HepG2 (cell line): ENCODE results near the gene FLAD1. TPM values are rescaled to one million over a fixed set of nuclear protein-coding genes. Genes with fewer than 3 reads are reported as not detected.
A peak's percentile ranks its signal among the peaks of the same experiment; 100 is the strongest.

Experiments used
- CBX1 ChIP-seq: IDR thresholded peaks from one replicate; pipeline ENCODE4 v1.6.1; 2016; ENCODE audit warnings: antibody characterized with exemption, low read depth
- KDM5B ChIP-seq: sonication (generic); formaldehyde crosslinking; IDR thresholded peaks from 2 replicates; pipeline ENCODE4 v1.4.0; 2020; ENCODE audit warnings: missing genetic modification reagents, mild to moderate bottlenecking, borderline replicate concordance
- MTA3 ChIP-seq: sonication (generic); formaldehyde crosslinking; IDR thresholded peaks from 2 replicates; pipeline ENCODE4 v1.4.0; 2020; ENCODE audit warnings: missing genetic modification reagents
- NR3C1 ChIP-seq: sonication (generic); formaldehyde crosslinking; IDR thresholded peaks from 2 replicates; pipeline ENCODE4 v1.4.0; 2020; ENCODE audit warnings: missing genetic modification reagents
- ZBTB7B ChIP-seq: sonication (generic); formaldehyde crosslinking; IDR thresholded peaks from 2 replicates; pipeline ENCODE4 v1.4.0; 2020; ENCODE audit warnings: missing genetic modification reagents
- ZNF251 ChIP-seq: sonication (generic); formaldehyde crosslinking; IDR thresholded peaks from 2 replicates; pipeline ENCODE4 v1.9.0; 2021; ENCODE audit warnings: mild to moderate bottlenecking, missing genetic modification reagents
- ZNF263 ChIP-seq: sonication (generic); formaldehyde crosslinking; IDR thresholded peaks from 2 replicates; pipeline ENCODE4 v1.4.0; 2020; ENCODE audit warnings: missing genetic modification reagents
- ZNF446 ChIP-seq: sonication (generic); formaldehyde crosslinking; IDR thresholded peaks from 2 replicates; pipeline ENCODE4 v1.5.0; 2020; ENCODE audit warnings: mild to moderate bottlenecking, missing genetic modification reagents
- ZNF557 ChIP-seq: sonication (generic); formaldehyde crosslinking; IDR thresholded peaks from 2 replicates; pipeline ENCODE4 v1.4.0; 2020; ENCODE audit warnings: missing genetic modification reagents
- ZNF776 ChIP-seq: sonication (generic); formaldehyde crosslinking; IDR thresholded peaks from 2 replicates; pipeline ENCODE4 v1.4.0; 2020; ENCODE audit warnings: mild to moderate bottlenecking, missing genetic modification reagents
- polyA plus RNA-seq, 8 experiments: library from polyadenylated mRNA; depleted of rRNA in 3 of 8; stranded (reverse) in 7 of 8; unstranded in 1 of 8; fragments of >200 nt; fragmentation: Illumina TruSeq in 4 of 8; extraction: Trizol in 4 of 8; gene quantifications; 2 replicates each; pipeline versions ENCODE4 v1.2.1 to v1.2.3, GENCODE V29; 2011 to 2016; ENCODE audit warnings: low read depth in 4 of 8, missing spikeins in 1 of 8, mixed read lengths in 1 of 8; ENCODE audit not compliant: insufficient read depth in 1 of 8
- total RNA-seq, 5 experiments: library from RNA; depleted of rRNA; stranded (reverse); fragments of >200 nt; fragmentation: Illumina TruSeq; extraction: Trizol; gene quantifications; 2 replicates each; pipeline ENCODE4 v1.2.3, GENCODE V29; 2016; ENCODE audit warnings: low read depth in 1 of 5
- TF ChIP-seq, protein P1 (sequence below): sonication (generic); formaldehyde crosslinking; IDR thresholded peaks from 2 replicates; pipeline ENCODE4 v1.4.0; 2020; ENCODE audit warnings: mild to moderate bottlenecking, missing genetic modification reagents
- TF ChIP-seq, protein P2 (sequence below): sonication (generic); formaldehyde crosslinking; IDR thresholded peaks from 2 replicates; pipeline ENCODE4 v1.5.0; 2020; ENCODE audit warnings: mild to moderate bottlenecking, missing genetic modification reagents, borderline replicate concordance
- TF ChIP-seq, protein P3 (sequence below): sonication (generic); formaldehyde crosslinking; IDR thresholded peaks from 2 replicates; pipeline ENCODE4 v1.4.0; 2020; ENCODE audit warnings: missing genetic modification reagents, borderline replicate concordance

FLAD1 gene
- total and polyA plus RNA-seq, 2 of the 13 experiments (the other 11 are each of a cell fraction or from before 2014, with no cell fraction given) = 25.9 to 32.8 TPM

DNA sequence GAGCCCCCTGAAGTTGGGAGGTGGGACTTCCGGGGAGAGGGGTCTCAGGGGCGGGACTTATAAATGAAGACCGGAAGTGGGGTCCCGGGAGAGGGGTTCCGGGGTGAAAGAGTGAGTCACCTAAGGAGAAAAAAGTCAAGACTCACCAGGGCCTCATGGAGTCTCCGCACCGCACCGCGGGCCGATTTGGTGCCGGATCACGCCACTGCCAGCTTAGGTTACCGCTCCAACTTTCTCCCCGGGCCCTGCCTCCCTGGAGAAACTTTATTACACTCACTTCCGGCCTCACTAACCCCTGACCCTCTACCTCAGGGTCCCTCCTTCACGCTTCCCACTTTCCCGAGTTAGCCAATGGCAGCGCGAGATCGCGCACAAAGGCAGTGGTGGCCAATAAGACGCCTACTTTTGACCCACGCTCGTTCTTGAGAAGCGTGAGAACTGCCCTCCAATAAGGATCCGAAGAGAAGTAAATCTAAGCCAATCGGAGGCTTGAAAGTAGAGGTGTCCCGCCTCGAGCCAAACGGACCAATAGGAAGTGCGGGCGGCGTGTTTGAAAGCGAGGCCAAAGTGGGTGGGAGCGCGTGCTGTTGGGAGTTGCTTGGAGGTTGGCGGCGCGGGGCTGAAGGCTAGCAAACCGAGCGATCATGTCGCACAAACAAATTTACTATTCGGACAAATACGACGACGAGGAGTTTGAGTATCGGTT lies 8.9 kb upstream of the FLAD1 start, which contains the start of gene CKS1B (continued):
- TF ChIP-seq, protein P1, sequence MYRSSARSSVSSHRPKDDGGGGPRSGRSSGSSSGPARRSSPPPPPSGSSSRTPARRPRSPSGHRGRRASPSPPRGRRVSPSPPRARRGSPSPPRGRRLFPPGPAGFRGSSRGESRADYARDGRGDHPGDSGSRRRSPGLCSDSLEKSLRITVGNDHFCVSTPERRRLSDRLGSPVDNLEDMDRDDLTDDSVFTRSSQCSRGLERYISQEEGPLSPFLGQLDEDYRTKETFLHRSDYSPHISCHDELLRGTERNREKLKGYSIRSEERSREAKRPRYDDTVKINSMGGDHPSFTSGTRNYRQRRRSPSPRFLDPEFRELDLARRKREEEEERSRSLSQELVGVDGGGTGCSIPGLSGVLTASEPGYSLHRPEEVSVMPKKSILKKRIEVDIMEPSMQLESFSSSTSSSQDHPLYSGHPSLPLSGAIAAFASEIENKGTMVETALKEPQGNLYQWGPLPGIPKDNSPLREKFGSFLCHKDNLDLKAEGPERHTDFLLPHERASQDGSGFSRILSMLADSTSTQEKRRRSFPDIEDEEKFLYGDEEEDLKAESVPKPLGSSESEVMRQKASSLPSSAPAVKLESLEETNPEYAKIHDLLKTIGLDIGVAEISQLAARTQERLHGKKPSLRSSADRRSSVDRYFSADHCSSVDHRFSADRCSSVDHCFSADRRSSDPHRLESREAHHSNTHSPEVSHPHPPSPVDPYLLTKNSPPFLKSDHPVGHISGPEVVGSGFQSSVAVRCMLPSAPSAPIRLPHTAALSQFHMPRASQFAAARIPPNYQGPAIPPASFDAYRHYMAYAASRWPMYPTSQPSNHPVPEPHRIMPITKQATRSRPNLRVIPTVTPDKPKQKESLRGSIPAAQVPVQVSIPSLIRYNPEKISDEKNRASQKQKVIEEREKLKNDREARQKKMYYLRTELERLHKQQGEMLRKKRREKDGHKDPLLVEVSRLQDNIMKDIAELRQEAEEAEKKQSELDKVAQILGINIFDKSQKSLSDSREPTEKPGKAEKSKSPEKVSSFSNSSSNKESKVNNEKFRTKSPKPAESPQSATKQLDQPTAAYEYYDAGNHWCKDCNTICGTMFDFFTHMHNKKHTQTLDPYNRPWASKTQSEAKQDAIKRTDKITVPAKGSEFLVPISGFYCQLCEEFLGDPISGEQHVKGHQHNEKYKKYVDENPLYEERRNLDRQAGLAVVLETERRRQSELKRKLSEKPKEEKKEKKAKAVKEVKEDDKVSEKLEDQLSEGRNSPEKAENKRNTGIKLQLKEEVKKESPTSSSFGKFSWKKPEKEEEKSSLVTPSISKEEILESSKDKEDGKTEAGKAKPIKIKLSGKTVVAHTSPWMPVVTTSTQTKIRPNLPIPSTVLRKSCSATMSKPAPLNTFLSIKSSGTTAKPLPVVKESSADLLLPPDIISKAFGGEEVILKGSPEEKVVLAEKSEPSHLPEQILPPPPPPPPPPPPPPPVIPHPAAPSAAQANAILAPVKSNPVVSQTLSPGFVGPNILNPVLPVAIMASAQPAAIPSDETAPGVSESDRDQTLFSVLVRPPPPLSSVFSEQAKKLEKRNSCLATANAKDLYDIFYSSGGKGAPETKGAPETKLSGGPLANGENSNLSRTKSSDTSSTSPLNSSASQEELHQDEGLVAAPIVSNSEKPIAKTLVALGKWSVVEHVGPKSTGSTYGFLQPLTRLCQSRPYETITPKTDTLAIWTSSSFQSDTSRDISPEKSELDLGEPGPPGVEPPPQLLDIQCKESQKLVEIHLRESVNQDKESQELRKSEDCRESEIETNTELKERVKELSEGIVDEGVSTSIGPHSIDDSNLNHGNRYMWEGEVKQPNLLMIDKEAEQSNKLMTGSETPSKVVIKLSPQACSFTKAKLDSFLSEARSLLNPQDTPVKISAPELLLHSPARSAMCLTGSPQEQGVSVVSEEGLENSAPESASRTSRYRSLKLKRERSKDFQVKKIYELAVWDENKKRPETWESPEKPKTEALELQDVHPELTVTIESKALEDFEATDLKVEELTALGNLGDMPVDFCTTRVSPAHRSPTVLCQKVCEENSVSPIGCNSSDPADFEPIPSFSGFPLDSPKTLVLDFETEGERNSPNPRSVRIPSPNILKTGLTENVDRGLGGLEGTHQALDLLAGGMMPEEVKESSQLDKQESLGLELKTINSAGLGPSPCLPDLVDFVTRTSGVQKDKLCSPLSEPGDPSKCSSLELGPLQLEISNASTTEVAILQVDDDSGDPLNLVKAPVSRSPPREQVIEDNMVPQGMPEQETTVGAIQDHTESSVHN (CRISPR knock-in tag) = 0 out of 2 replicates have a peak, but pooled peaks have one; percentile 60
- no peak for TF ChIP-seq NR3C1 (CRISPR knock-in tag)
- no peak for TF ChIP-seq ZNF557 (CRISPR knock-in tag)
- no peak for TF ChIP-seq ZNF251 (CRISPR knock-in tag)
- TF ChIP-seq ZNF776 (CRISPR knock-in tag) = no peak; the same call in 1 of the 2 replicates
- TF ChIP-seq ZBTB7B (CRISPR knock-in tag) = peak; percentile 49
- TF ChIP-seq ZNF446 (CRISPR knock-in tag) = no peak
- TF ChIP-seq KDM5B (CRISPR knock-in tag) = peak; percentile 84; the same call in 1 of the 2 replicates
- no peak for TF ChIP-seq MTA3
- peak; percentile 20 for TF ChIP-seq CBX1
- TF ChIP-seq, protein P2, sequence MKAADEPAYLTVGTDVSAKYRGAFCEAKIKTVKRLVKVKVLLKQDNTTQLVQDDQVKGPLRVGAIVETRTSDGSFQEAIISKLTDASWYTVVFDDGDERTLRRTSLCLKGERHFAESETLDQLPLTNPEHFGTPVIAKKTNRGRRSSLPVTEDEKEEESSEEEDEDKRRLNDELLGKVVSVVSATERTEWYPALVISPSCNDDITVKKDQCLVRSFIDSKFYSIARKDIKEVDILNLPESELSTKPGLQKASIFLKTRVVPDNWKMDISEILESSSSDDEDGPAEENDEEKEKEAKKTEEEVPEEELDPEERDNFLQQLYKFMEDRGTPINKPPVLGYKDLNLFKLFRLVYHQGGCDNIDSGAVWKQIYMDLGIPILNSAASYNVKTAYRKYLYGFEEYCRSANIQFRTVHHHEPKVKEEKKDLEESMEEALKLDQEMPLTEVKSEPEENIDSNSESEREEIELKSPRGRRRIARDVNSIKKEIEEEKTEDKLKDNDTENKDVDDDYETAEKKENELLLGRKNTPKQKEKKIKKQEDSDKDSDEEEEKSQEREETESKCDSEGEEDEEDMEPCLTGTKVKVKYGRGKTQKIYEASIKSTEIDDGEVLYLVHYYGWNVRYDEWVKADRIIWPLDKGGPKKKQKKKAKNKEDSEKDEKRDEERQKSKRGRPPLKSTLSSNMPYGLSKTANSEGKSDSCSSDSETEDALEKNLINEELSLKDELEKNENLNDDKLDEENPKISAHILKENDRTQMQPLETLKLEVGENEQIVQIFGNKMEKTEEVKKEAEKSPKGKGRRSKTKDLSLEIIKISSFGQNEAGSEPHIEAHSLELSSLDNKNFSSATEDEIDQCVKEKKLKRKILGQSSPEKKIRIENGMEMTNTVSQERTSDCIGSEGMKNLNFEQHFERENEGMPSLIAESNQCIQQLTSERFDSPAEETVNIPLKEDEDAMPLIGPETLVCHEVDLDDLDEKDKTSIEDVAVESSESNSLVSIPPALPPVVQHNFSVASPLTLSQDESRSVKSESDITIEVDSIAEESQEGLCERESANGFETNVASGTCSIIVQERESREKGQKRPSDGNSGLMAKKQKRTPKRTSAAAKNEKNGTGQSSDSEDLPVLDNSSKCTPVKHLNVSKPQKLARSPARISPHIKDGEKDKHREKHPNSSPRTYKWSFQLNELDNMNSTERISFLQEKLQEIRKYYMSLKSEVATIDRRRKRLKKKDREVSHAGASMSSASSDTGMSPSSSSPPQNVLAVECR = peak; percentile 98
- TF ChIP-seq ZNF263 = peak; percentile 40; the same call in 1 of the 2 replicates
- TF ChIP-seq, protein P3, sequence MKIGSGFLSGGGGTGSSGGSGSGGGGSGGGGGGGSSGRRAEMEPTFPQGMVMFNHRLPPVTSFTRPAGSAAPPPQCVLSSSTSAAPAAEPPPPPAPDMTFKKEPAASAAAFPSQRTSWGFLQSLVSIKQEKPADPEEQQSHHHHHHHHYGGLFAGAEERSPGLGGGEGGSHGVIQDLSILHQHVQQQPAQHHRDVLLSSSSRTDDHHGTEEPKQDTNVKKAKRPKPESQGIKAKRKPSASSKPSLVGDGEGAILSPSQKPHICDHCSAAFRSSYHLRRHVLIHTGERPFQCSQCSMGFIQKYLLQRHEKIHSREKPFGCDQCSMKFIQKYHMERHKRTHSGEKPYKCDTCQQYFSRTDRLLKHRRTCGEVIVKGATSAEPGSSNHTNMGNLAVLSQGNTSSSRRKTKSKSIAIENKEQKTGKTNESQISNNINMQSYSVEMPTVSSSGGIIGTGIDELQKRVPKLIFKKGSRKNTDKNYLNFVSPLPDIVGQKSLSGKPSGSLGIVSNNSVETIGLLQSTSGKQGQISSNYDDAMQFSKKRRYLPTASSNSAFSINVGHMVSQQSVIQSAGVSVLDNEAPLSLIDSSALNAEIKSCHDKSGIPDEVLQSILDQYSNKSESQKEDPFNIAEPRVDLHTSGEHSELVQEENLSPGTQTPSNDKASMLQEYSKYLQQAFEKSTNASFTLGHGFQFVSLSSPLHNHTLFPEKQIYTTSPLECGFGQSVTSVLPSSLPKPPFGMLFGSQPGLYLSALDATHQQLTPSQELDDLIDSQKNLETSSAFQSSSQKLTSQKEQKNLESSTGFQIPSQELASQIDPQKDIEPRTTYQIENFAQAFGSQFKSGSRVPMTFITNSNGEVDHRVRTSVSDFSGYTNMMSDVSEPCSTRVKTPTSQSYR (CRISPR knock-in tag) = no peak; the same call in 1 of the 2 replicates
